Uterus (tissue), 2 donors: Measurements from ENCODE around the gene KLK5.

Source experiments
- POLR2A ChIP-seq, 2 donors: fragments of 450-650 bp; IDR thresholded peaks; one replicate each; pipeline ENCODE4 v1.6.1; 2016; ENCODE audit warnings: antibody characterized with exemption in 2 of 2, mild to moderate bottlenecking in 1 of 2, moderate library complexity in 1 of 2
- TF ChIP-seq, protein P1 (sequence below), 4 experiments: fragments of 200-600 bp in 2 of 4; fragments of 450-650 bp in 2 of 4; sonication (generic) in 2 of 4; IDR thresholded peaks; one replicate each; pipeline ENCODE4 v1.5.1; 2016 to 2019; ENCODE audit warnings: antibody characterized with exemption in 4 of 4, mild to moderate bottlenecking in 2 of 4, moderate library complexity in 1 of 4

DNA sequence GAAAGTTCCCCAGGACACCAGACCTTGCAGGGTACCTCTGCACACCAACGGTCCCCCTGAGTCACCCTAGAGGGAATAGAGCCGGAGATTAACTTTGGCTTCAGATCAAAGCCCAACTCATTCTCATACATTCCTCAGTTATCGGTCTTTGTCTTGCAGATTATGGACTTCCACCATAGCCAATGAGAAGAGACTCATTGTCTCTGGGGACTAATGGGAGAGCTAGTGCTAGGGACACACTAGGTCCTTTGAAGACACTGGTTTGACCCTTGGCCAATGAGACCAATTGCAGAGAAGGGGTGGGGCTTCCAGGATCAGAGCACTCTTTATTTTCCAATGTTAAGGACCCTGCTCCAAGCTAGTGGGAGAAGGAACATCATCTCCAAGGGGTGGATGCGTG is 24.8 kb upstream of the KLK5 start:
- TF ChIP-seq POLR2A (IDR thresholded peaks at IDR 0.05): no peak
- TF ChIP-seq, protein P1, sequence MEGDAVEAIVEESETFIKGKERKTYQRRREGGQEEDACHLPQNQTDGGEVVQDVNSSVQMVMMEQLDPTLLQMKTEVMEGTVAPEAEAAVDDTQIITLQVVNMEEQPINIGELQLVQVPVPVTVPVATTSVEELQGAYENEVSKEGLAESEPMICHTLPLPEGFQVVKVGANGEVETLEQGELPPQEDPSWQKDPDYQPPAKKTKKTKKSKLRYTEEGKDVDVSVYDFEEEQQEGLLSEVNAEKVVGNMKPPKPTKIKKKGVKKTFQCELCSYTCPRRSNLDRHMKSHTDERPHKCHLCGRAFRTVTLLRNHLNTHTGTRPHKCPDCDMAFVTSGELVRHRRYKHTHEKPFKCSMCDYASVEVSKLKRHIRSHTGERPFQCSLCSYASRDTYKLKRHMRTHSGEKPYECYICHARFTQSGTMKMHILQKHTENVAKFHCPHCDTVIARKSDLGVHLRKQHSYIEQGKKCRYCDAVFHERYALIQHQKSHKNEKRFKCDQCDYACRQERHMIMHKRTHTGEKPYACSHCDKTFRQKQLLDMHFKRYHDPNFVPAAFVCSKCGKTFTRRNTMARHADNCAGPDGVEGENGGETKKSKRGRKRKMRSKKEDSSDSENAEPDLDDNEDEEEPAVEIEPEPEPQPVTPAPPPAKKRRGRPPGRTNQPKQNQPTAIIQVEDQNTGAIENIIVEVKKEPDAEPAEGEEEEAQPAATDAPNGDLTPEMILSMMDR (IDR thresholded peaks at IDR 0.05): no peak
